Upper lobe of left lung (tissue), 4 donors: ENCODE measurements around the gene C5orf63.

Experiments used
- POLR2A ChIP-seq, 4 donors: fragments of 450-650 bp; IDR thresholded peaks; one replicate each; pipeline ENCODE4 v1.5.1; 2016 to 2017; ENCODE audit warnings: antibody characterized with exemption in 4 of 4, mild to moderate bottlenecking in 2 of 4
- POLR2AphosphoS5 ChIP-seq, 2 donors: sonication (generic); formaldehyde crosslinking; IDR thresholded peaks; one replicate each; pipeline ENCODE4 v1.5.1; 2017; ENCODE audit warnings: antibody characterized with exemption in 2 of 2
- TF ChIP-seq, protein P1 (sequence below), 6 experiments: fragments of 450-650 bp in 4 of 6; fragments of 200-600 bp in 2 of 6; sonication (generic) in 2 of 6; IDR thresholded peaks; one replicate each; pipeline ENCODE4 v1.5.1; 2016 to 2019; ENCODE audit warnings: antibody characterized with exemption in 6 of 6

DNA sequence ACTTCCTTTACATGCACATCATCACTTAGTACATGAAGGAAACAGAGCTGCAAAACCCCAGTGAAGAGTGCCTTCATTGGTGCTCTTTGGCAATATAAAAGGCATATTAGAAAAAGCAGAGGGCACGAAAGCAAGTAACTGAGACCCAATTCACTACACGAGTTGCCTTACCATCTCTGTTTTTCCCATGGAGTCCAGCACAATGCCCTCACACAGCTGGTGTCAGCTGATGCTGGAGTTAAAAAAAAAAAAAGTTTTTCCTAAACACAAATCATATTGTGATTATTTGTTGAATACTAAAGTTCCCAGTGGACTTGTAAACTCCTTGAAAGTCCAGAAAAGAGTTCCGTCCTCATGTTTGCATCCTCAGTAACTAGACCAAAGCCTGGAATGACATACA is 68.6 kb downstream of the C5orf63 start:
- TF ChIP-seq, protein P1, sequence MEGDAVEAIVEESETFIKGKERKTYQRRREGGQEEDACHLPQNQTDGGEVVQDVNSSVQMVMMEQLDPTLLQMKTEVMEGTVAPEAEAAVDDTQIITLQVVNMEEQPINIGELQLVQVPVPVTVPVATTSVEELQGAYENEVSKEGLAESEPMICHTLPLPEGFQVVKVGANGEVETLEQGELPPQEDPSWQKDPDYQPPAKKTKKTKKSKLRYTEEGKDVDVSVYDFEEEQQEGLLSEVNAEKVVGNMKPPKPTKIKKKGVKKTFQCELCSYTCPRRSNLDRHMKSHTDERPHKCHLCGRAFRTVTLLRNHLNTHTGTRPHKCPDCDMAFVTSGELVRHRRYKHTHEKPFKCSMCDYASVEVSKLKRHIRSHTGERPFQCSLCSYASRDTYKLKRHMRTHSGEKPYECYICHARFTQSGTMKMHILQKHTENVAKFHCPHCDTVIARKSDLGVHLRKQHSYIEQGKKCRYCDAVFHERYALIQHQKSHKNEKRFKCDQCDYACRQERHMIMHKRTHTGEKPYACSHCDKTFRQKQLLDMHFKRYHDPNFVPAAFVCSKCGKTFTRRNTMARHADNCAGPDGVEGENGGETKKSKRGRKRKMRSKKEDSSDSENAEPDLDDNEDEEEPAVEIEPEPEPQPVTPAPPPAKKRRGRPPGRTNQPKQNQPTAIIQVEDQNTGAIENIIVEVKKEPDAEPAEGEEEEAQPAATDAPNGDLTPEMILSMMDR (IDR thresholded peaks at IDR 0.05): no peak
- no peak for TF ChIP-seq POLR2A (IDR thresholded peaks at IDR 0.05)
- TF ChIP-seq POLR2AphosphoS5 (IDR thresholded peaks at IDR 0.05): no peak
